ENCODE results near the gene CDK5. TPM values are rescaled to one million over a fixed set of nuclear protein-coding genes. Genes with fewer than 3 reads are reported as not detected.

Gene CDK5
- total and polyA plus RNA-seq, 9 of the 15 experiments (the other 6 are each of a cell fraction or from before 2014, with no cell fraction given), result 3.2 to 38.0 (median 27.5) TPM

DNA sequence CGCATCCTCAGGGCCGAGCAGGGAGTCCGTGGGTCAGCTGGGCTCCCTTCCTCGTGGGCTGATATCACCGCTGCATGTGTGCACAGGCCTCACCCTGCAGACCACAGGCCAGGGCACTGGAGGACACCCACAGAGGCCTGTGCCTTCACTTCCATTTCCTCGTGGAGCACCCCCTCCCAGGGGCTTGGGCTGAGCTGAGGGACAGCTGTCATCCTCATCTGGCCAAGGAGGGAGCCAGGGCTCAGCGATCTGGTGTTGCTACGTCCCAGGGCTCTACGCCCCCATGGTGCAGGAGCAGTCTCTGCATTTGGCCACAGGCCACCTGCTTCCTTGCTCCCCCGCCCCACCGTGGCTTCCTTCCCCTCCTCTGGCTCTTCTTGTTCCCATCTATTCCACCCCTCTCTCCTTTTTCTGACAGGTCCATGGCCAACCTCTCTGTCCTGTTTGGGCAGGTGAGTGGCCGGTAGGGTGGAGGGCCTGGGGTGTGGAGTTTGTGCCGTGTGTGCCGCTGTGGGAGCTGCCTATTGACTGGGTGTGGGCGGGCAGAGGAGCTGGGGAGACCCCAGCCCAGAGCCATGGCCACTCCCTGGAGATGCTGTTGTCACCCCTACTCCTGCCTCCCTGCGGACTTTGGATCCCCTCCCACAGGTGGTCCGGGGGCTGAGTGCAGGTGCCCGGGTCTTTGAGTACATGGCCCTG is 17.7 kb downstream of the CDK5 start (continued):
- TF ChIP-seq, protein P1, sequence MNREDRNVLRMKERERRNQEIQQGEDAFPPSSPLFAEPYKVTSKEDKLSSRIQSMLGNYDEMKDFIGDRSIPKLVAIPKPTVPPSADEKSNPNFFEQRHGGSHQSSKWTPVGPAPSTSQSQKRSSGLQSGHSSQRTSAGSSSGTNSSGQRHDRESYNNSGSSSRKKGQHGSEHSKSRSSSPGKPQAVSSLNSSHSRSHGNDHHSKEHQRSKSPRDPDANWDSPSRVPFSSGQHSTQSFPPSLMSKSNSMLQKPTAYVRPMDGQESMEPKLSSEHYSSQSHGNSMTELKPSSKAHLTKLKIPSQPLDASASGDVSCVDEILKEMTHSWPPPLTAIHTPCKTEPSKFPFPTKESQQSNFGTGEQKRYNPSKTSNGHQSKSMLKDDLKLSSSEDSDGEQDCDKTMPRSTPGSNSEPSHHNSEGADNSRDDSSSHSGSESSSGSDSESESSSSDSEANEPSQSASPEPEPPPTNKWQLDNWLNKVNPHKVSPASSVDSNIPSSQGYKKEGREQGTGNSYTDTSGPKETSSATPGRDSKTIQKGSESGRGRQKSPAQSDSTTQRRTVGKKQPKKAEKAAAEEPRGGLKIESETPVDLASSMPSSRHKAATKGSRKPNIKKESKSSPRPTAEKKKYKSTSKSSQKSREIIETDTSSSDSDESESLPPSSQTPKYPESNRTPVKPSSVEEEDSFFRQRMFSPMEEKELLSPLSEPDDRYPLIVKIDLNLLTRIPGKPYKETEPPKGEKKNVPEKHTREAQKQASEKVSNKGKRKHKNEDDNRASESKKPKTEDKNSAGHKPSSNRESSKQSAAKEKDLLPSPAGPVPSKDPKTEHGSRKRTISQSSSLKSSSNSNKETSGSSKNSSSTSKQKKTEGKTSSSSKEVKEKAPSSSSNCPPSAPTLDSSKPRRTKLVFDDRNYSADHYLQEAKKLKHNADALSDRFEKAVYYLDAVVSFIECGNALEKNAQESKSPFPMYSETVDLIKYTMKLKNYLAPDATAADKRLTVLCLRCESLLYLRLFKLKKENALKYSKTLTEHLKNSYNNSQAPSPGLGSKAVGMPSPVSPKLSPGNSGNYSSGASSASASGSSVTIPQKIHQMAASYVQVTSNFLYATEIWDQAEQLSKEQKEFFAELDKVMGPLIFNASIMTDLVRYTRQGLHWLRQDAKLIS (CRISPR knock-in tag; IDR thresholded peaks at IDR 0.05), result 0 out of 2 replicates have a peak, but pooled peaks have one; percentile 54
- no peak for TF ChIP-seq TEAD2 (tag; IDR thresholded peaks at IDR 0.05)
- TF ChIP-seq POU5F1 (IDR thresholded peaks at IDR 0.05; ENCODE audit: borderline replicate concordance, low read depth, low read length, partially characterized antibody), result no peak
- no peak for TF ChIP-seq ZNF766 (CRISPR knock-in tag; conservative IDR thresholded peaks at IDR 0.05)
- no peak for TF ChIP-seq CSDE1 (IDR thresholded peaks at IDR 0.05)
- TF ChIP-seq, protein P2, sequence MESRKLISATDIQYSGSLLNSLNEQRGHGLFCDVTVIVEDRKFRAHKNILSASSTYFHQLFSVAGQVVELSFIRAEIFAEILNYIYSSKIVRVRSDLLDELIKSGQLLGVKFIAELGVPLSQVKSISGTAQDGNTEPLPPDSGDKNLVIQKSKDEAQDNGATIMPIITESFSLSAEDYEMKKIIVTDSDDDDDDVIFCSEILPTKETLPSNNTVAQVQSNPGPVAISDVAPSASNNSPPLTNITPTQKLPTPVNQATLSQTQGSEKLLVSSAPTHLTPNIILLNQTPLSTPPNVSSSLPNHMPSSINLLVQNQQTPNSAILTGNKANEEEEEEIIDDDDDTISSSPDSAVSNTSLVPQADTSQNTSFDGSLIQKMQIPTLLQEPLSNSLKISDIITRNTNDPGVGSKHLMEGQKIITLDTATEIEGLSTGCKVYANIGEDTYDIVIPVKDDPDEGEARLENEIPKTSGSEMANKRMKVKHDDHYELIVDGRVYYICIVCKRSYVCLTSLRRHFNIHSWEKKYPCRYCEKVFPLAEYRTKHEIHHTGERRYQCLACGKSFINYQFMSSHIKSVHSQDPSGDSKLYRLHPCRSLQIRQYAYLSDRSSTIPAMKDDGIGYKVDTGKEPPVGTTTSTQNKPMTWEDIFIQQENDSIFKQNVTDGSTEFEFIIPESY (CRISPR knock-in tag; IDR thresholded peaks at IDR 0.05), result 0 out of 2 replicates have a peak, but pooled peaks have one; percentile 5
- TF ChIP-seq SAFB (IDR thresholded peaks at IDR 0.05; ENCODE audit: borderline replicate concordance, low read depth, low read length), result peak; percentile 9; the same call in 1 of the 2 replicates
- TF ChIP-seq ZZZ3 (IDR thresholded peaks at IDR 0.05), result no peak
- no peak for TF ChIP-seq NCOA6 (IDR thresholded peaks at IDR 0.05)
- TF ChIP-seq RBM15 (IDR thresholded peaks at IDR 0.05; ENCODE audit: insufficient read depth, low read length), result no peak
- no peak for TF ChIP-seq ZEB2 (IDR thresholded peaks at IDR 0.05)
- TF ChIP-seq CHD2 (IDR thresholded peaks at IDR 0.05; ENCODE audit: low read depth, low read length), result no peak
- TF ChIP-seq PCBP1 (IDR thresholded peaks at IDR 0.05; ENCODE audit: low read depth, low read length, poor library complexity, severe bottlenecking), result no peak
- peak in 1 of 2 experiments; percentile 68; a peak in 2 of 4 replicates for TF ChIP-seq HDAC1 (IDR thresholded peaks at IDR 0.05)
- no peak for TF ChIP-seq MTA2 (IDR thresholded peaks at IDR 0.05; ENCODE audit: low read depth)
- no peak for TF ChIP-seq ZNF507 (tag; conservative IDR thresholded peaks at IDR 0.05)
- TF ChIP-seq, protein P3, sequence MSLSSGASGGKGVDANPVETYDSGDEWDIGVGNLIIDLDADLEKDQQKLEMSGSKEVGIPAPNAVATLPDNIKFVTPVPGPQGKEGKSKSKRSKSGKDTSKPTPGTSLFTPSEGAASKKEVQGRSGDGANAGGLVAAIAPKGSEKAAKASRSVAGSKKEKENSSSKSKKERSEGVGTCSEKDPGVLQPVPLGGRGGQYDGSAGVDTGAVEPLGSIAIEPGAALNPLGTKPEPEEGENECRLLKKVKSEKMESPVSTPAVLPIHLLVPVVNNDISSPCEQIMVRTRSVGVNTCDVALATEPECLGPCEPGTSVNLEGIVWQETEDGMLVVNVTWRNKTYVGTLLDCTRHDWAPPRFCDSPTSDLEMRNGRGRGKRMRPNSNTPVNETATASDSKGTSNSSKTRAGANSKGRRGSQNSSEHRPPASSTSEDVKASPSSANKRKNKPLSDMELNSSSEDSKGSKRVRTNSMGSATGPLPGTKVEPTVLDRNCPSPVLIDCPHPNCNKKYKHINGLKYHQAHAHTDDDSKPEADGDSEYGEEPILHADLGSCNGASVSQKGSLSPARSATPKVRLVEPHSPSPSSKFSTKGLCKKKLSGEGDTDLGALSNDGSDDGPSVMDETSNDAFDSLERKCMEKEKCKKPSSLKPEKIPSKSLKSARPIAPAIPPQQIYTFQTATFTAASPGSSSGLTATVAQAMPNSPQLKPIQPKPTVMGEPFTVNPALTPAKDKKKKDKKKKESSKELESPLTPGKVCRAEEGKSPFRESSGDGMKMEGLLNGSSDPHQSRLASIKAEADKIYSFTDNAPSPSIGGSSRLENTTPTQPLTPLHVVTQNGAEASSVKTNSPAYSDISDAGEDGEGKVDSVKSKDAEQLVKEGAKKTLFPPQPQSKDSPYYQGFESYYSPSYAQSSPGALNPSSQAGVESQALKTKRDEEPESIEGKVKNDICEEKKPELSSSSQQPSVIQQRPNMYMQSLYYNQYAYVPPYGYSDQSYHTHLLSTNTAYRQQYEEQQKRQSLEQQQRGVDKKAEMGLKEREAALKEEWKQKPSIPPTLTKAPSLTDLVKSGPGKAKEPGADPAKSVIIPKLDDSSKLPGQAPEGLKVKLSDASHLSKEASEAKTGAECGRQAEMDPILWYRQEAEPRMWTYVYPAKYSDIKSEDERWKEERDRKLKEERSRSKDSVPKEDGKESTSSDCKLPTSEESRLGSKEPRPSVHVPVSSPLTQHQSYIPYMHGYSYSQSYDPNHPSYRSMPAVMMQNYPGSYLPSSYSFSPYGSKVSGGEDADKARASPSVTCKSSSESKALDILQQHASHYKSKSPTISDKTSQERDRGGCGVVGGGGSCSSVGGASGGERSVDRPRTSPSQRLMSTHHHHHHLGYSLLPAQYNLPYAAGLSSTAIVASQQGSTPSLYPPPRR (CRISPR knock-in tag; IDR thresholded peaks at IDR 0.05; ENCODE audit: borderline replicate concordance), result peak; percentile 9; the same call in 1 of the 2 replicates
- TF ChIP-seq EP300 (IDR thresholded peaks at IDR 0.05; ENCODE audit: low read length), result no peak

Measured in K562 (cell line).